Loucy (cell line): Measurements from ENCODE around the gene CDC7.

Experiments used
- CTCF ChIP-seq: fragments of 200-600 bp; sonication (generic); conservative IDR thresholded peaks from 2 replicates; pipeline ENCODE4 v1.5.1; 2014; ENCODE audit warnings: mild to moderate bottlenecking, antibody characterized with exemption, low read length
- EZH2phosphoT487 ChIP-seq: fragments of 200-600 bp; IDR thresholded peaks from 2 replicates; pipeline ENCODE4 v1.6.1; 2018; ENCODE audit warnings: antibody characterized with exemption, mild to moderate bottlenecking, moderate library complexity, borderline replicate concordance

- no peak for TF ChIP-seq CTCF
- no peak for TF ChIP-seq EZH2phosphoT487
These were observed 34.8 kb downstream of the CDC7 start for GRCh38 chr1:91535441-91535840.
